ENCODE data around the gene CLEC4G.

Gene CLEC4G

DNA sequence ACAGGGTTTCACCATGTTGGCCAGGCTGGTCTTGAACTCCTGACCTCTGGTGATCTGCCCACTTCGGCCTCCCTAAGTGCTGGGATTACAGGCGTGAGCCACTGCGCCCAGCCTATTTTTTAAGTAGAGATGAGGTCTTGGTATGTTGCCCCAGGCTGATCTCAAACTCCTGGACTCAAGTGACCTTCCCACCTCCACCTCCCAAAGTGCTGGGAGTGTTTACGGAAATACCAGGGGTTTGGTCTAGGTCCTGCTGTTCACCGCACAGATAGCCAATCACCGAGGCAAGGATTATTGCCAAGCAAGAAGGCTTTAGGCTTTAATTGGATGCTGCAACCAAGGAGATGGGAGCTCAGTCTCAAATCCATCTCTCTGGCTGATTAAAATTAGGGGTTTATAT lies 11.6 kb downstream of the CLEC4G start:
- DNase-seq = peak in 1 of 3 experiments; percentile 10

DNA sequence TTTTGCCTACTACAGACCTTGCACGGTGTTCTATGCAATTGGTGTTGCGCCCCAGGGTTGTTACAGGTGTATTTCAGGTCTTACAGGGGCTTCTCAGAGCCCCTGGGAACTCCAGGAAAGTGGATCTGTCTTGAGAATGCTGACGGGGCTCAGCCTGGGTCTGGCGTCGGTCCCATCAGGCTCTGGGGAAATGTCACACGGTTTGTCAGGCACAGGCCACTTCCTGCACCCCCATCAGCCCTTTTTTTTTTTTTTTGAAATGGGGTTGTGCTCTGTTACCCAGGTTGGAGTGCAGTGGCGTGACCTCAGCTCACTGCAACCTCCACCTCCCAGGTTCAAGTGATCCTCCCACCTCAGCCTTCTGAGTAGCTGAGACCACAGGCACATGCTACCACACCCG lies 13.2 kb downstream of the CLEC4G start:
- DNase-seq = no peak

DNA sequence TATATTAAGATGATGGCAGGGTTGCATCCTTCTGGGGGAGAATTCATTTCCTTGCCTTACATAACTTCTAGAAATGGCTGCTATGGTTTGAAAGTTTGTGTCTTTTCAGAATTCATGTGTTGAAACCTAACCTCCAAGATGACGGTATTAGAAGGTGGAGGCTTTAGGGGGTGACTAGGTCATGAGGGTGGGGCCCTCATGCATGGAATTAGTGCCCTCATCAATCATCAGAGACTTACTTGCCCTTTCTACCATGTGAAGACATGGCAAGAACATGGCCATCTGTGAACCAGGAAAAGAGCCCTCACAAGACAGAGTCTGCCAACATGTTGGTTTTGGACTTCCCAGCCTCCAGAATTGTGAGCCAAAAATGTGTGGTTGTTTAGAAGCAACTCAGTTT lies 15.1 kb downstream of the CLEC4G start:
- no peak for DNase-seq

DNA sequence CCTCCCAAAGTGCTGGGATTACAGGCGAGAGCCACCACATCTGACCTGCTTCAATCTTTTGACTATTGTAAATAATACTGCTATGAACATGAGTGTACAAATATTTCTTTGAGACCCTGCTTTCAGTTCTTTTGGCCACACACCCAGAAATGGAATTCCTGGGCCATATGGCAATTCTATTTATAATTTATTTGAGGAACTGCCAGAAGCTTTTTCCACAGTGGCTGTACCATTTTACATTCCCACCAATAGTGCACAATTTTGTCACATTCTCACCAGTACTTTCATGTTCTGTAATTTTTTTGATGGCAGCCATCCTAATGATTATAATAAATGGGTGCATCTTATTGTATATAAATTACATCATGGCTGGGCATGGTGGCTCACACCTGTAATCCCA lies 16.2 kb downstream of the CLEC4G start:
- DNase-seq = no peak

DNA sequence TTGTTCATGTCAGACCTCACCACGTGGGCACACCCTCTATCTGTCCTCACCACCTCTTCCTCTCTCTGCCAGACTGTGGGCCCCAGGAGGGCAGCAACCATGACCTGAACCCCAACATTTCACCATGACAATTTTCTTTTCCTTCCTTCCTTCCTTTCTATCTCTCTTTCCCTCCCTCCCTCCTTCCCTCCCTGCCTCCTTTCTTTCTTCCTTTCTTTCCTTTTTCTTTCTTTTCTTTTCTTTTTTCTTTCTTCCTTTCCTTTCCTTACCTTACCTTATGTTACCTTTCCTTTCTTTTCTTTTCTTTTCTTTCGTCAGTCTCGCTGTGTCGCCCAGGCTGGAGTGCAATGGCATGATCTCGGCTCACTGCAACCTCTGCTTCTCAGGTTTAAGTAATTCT lies 21.3 kb downstream of the CLEC4G start:
- no peak for DNase-seq

DNA sequence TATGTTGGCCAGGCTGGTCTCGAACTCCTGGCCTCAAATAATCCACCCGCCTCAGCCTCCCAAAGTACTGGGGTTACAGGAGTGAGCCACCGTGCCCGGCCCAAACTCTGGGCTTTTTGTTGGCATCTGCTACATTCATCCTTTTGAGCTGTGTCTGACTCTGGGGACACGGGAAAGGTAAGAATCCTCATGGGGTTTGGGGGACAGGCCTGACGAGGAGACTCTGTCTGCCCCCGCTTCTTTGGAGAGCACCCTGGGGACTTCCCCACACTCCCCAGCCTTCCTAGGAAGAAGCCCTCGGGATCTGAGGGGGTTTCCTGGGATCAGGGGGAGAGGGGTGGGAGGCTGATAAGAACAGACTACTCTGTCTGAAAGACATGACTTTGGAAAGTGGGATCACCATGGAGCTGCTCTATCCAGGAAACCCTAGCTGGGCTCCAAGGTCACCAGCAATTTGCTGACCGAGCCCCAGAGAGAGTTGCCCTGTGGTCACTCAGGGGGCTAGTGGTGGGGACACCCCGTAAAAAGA lies 21.9 kb downstream of the CLEC4G start:
- no peak for DNase-seq

DNA sequence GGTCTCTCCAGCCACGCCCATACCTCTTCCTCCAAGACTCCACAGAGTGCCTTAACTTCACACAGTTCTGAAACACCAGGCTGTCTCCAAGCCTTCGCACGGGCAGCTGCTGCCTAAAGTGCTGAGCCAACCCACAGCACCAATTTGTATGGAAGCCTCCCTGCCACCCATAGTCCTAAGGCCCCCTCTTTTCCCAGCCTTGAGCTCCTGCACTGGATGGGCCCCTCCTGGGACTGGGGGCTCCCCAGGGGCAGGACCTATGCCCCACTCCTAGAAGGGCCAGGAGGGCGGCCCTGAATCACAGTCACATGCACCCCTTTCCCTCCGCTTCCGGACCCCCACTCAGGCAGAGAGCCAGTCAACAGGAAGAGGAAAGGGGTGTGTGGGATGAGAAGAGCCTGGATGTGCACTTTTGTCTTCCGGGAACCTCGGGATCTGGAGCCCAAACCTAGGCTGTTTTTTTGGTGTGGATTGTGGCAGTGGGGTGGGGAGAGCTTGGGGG lies 24.9 kb downstream of the CLEC4G start:
- no peak for DNase-seq

DNA sequence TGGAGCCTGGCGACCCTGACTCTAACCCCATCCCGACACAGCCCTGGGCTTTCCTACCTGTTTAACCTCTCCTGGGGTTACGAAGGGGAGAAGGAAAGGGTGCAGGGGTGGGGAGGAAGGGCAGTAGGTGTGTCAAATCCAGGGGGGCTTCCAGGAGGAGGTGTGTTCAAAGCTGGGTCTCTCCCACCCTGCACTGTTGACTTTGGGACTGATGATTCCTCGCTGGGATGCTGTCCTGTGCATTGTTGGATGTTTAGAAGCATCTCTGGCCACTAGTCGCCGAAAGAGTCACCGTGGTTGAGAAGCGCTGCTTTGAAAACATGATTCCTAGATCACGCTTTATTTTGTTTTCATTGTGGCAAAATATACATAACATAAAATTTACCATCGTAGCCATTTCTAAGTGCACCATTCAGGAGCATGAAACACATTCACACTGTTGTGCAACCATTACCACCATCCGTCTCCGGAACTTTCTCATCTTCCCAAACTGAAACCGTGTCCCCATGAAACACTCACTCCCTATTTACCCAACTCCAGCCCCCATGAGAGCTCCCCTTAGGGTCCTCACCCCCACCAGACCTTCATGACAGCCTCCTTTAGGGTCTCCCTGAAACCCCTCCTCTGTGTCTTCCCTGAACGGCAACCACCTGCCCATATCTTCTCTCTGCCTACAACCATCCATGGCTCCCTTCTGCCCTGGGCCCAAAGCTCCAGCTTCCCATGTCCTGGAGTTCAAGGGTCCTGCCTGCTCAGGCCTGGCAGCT lies 25.5 kb downstream of the CLEC4G start:
- no peak for DNase-seq

DNA sequence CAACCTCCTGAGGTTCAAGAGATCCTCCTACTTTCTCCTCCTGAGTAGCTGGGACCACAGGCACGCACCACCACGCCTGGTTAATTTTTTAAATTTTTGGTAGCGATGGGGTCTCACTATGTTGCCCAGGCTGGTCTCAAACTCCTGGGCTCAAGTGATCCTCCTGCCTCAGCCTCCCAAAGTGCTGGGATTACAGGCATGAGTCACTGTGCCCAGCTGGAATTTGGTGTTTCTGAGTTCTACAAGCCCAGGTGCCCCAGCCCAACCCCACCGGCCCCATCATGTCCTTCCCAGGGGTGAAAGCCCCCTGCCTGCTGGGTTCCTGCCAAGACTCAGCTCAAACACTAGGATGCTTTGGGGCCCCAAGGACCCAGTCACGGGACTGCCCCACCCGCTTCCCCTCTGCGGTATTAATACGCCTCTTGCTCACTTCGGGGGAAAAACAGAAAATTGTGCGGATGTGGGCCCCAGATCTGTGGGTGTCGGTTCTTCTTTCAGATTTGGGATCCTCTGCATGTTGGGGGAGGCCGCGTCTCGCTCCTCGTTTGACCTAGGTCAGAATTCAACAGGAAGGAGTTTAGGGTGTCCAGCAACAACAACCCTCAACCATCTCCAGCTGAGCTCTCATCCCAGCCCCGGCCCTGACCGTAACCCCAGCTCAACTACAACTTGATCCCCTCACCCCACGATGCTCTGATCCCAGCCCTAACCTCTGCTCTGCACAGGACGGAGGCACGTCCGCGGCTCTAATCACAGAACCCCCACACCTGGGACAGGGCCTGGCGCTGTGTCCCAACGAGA lies 26.3 kb downstream of the CLEC4G start:
- no peak for DNase-seq

DNA sequence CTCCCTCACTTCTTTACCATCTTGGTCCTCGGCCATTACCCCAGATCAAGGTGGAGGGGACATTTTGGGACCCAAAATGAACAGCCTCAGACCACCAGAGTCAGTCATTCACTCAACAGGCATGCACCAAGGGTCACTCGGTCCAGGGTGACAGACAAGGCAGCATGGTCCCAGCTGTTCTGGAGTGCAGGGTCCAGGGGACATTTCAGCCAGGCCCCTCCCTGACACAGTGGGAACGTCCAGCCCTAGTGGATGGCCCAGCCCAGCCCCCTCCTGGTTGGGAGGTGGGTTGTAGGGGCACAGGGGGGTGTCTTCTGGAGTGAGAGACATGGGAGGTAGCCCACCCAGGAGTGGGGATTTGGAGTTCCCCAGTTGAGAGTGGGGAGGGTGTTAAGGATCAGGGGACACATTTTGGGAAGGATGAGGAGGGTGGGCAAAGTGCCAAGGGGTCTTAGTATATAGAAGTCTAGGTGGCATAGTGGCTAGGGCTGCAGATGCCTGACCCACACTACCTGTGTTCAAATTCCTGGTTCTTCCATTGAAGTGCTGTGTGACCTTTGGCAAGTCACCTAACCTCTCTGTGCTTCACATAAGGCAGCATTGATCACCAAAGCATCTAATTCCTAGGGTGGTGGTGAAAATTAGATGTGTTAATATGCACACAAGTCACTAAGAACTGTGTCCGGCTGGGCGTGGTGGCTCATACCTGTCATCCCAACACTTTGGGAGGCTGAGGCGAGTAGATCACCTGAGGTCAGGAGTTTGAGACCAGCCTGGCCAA lies 27.4 kb downstream of the CLEC4G start:
- no peak for DNase-seq

DNA sequence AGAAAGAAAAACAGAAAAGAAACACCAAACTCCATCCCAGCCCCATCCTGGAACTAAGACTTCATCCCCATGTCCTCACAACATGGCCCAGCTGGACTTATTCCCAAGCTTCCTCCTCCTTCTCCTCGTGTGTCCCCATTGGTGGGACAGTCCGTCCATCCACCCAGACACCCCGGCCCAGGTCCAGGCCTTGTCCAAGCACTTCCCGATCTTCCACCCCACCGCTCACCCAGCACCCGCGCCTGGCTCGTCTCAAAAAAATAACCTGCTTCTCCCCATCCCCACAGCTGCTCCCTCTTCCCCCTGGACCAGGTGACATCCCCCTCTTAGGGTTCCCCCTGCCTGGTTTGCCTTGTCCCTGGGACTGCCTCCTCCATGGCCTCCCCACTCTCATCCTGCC lies 28.6 kb downstream of the CLEC4G start:
- DNase-seq = no peak

DNA sequence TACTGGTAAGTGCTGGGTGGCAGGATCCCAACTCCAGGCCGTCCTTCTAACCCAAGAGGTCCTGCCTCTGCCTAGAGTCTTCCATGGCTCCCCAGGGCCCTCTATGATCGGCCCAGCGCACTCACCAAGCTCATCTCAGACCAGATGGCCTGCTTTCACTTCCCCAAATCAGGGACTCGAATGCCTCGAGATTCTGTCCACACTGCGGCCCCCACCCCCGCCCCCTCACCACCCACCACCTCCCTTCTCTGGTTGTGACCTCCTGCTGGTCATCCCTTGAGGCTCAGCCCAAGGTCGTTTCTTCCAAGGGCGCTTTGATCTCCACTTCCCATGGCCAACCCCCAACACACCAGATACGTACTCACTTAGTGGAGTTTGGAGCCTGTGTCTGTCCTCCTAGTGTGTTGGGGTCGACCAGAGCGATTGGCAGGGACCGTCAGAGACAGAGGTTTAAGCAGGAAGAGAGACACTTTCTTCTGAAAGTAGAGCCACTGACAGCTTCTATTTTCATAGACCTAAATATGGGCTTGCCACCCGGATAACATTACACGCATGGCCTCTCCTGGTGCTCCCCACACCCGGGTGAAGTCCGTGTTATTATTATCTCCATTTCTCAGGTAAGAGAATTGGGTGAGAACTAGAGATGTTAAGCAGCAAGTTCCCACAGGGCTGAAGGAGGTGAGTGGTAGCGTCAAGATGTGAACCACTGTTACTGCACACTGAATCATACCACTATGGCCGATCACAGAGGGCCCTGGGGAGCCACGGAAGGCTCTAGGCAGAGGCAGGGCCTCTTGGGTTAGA lies 30.1 kb downstream of the CLEC4G start, which contains the start of gene FCER2:
Gene FCER2, minus strand, starts transcription at position 478 of the 804 bp plus-strand sequence. CDS start 2,371 bp downstream, outside the sequence.
- DNase-seq = no peak

DNA sequence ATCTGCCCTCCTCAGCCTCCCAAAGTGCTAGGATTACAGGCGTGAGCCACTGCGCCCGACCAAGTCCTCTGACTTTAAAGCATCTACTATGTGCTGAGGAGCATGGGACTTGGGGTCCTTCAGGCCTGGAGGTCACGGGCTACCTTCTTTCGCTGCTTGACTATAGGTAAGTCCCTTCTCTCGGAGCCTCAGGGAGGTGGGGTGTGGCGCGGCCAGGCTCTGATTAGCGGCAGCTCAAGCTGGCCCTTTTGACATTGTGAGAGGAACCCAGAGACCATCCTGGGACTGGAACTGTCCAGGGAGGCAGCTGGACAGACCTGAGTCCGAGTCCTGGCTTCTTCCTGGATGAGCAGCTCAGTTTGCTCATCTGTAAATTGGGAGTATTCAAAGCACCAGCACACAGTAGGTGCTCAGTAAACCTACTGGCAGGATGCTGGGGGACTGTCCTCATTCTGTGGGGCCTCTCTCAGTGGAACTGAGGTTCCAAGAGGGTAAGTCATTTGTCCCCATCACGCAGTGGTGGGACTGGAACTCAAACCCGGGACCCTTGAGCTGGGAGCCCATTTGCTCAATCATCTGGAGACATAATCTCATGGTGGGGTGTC lies 30.8 kb downstream of the CLEC4G start:
- DNase-seq = no peak

DNA sequence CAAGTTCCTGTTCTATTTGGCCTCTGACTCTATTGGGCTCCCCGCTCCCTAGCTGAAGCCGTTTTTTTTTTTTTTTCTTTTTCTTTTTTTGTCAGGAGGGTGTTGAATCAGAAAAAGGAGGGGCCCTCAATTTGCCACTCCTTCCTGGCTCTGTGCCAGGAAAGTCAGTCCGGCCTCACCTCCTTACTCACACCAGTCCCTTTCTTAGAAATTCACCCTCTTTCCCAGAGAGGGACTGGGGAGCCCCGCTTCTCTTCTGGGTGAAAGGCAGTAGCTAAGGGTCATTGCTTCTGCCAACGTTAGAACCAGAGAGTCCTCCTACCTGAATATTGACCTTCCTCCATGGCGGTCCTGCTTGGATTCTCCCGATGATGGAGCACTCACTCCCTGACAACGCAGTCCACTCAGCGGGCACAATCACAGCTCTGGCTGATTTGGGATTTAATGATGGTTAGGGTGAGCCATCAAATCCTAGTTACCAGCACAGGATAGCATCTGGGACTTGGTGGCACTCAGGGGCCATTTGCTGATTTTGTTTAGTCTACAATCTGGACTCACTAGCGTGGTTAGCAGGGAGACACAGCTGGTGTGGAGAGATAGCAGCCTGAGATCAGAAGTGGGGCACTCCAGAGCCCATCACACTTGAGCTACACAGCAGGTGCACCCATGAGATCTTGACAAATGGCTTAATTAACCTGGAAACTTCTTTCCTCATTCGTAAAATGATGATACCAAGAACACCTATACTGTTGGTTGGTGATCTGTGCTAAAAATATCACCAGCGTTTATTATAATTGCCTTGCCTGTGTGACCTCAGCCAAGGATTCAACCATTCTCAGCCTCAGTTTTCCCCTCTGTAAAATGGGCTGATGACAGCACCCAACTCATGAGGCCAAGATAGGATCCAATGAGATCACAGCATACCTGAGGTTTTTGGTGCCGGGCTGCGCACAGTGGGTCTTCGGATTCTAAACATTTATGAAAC lies 32.2 kb downstream of the CLEC4G start:
- DNase-seq = peak in 1 of 3 experiments; percentile 21

DNA sequence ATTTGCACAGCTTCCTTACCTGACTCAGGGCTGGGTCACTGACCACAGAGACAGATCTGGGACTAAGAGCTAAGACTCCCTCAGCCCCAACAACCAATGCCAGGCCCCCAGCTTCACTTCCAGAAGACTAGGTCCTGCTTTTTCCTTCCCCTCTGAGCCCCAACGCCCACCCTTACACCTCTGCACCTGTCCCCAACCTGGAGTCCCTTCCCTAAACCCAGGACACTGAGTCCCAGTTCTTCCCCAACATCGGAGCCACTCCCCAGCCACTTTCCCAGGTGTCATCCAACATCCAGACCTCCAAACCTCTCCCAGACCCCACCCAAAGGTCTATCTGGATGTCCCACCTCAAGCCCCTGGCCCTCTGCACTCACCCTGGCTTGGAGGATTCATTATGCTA lies 32.9 kb downstream of the CLEC4G start:
- DNase-seq = no peak

DNA sequence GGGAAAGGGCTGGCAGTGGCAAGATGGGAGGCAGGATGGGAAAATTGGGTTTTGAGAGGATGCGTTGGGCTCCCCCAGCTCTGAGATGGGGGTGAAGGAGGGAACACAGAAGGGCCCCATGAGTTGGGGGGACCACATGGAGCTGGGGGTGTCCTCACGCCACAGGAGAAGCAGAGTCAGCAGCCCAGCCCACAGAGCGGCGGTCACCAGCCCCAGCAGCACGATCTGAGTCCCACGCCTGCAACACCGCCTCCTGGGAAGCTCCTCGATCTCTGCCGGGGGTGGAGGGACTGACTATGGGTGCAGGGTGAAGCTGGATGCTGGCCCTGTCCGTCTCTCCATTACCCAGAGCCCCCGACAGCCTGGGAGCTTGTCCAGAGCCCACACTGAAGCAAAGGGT lies 33.3 kb downstream of the CLEC4G start:
- DNase-seq = no peak

DNA sequence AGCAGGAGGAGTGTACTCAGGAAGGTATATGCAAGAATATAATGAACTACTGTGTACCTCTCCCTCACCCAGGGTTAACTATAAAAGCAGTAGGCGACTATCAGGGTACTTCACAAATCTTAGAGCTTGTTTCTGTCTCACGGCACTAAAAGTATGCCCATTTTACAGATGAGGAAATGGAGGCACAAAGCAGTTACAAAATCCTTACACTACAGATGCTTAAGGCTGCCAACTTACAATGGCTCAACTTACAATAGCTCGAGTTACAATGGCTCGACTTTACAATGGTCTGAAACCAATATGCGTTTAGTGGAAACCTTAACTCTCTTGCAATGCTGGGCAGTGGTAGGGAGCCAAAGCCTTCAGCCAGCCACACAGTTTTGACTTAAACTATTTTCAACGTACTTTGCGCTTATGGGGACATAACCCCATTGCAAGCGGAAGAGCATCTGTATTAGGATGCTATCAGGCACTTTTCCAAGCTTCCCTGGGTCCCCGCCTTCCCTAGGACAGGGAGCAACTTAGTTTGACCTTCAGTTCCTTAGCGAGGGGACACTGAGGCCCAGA lies 34.1 kb downstream of the CLEC4G start:
- DNase-seq = no peak

DNA sequence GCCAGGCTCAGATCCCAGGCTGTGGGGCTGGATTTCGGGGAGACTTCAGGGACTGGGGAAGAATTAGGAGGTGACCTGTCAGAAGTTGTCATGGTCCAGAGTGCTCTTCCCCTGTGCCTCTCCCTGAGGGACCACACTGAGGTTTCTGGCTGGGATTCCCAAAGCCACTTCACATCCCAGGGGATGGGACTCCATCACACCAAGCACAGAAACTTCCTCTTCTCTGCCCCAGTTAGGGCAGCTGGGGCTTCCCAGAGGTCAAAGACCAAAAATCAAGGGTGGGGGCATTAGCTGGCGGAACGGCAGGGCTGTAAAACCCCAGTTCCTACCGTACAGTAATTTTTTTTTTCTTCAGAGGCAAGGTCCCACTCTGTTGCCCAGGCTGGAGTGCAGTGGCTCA lies 37.4 kb downstream of the CLEC4G start:
- DNase-seq = no peak

DNA sequence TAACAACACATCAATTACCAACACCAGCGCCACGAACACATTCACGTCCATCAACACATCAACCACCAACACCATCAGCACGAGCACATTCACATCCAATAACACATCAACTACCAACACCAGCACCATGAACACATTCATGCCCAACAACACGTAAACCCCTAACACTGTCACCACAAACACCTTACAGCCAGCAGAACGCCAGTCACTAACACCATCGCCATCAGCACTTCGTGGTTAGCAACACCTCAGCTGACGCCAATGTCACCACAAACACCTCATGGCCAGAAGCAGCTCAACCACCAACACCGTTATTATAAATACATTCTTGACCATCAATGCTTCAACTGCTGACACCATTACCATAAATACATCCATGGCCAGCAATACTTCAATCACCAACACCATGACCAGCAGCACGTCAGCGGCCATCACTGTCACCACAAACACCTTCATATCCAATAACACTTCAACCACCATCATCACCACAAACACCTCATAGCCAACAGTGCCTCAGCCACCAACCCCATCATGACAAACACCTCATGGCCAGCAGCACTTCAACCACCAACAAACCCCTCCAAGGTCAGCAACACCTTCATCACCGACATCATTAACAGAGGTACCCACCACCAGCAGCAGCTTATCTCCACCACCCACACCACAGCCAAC lies 39.4 kb downstream of the CLEC4G start:
- no peak for DNase-seq
